NB4 (cell line): ENCODE data around the gene AIFM3.

ENCODE experiments used
- DNase-seq: peaks from one replicate; pipeline ENCODE4 v3.0.0; 2010; ENCODE audit warnings: low read depth
- H3K4me3 ChIP-seq: one replicate; pipeline ENCODE4 v1.5.1; 2011; ENCODE audit warnings: mild to moderate bottlenecking, low read depth, low read length, moderate library complexity
- MYC ChIP-seq: IDR thresholded peaks from 2 replicates; pipeline ENCODE4 v1.6.1; 2011; ENCODE audit warnings: low read depth, low read length
- POLR2A ChIP-seq: IDR thresholded peaks from 2 replicates; pipeline ENCODE4 v1.6.1; 2011; ENCODE audit warnings: mild to moderate bottlenecking; ENCODE audit not compliant: insufficient read length; ENCODE audit errors: extremely low read depth
- TF ChIP-seq, protein P1 (sequence below): IDR thresholded peaks from 2 replicates; pipeline ENCODE4 v1.6.1; 2011; ENCODE audit warnings: low read depth, low read length
- TF ChIP-seq, protein P2 (sequence below): IDR thresholded peaks from one replicate; pipeline ENCODE4 v1.5.1; 2012; ENCODE audit warnings: low read depth, low read length

Gene AIFM3

DNA sequence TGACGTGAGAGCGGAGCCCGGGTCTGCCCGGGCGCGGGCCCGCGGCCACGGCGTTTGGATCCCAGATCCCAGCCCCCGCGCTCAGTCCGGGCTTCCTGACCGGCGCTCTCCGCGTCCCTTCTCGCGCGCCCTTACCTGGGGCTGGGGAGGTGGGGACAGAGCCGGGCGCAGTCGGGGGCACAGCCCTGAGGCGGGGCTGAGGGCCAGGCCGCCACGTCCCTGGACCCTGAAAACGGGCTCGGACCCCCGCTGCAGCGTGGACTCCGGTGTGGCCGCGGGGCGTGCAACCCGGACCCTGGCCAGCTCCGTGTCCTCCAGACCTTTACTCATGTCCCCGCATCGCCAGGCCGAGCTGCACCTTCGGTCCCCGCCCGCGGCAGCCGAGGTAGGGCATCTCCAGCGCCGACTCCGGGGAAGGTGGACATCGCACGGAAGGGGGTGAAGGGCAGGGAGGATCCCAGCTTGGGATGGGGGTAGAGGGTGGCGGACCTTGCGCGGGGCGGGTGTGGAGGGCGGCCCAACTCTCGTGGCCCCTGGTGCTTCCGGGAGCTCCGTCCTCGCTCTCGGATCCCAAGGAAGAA, 9.9 kb upstream of the AIFM3 start:
- DNase-seq, result no peak
- no peak overlapping the region for H3K4me3 ChIP-seq
- no peak for TF ChIP-seq MYC

DNA sequence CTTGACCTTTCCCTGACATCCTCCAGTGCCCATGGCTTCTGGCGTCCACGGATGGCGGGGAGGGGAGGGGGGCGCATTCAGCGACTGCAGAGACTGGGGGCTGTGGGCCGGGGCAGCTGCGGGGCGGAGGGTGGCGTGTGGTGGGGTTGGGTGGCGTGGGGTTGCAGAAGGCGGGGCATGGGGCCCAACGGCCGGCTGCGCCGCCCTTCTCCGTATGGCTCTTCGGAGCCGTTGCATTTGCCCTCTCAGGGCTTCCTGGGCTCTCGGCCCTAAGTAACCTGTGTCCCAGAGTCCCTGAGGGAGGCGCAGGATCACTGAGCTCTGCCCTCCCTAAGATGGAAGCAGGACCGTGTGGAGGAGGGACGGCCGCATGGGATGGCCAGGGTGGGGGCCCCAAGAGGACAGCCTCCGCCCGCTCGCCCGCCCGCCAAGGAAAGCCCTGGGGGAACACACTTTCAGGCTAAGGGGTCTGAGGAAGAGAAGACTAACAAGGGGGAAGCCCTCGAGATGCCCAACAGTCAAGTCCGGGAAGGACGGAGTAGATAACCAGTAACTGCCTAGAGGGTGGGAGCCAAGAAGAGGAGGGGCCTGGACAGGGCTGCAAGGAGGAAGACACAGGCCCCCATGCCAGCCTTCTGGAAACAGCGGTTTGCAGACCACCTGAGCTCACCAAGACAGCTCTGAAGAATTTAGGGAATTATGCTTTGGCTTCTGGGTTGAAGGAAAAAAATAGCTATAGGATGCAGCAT, 9.2 kb upstream of the AIFM3 start:
- no peak for DNase-seq
- TF ChIP-seq, protein P1, sequence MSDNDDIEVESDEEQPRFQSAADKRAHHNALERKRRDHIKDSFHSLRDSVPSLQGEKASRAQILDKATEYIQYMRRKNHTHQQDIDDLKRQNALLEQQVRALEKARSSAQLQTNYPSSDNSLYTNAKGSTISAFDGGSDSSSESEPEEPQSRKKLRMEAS, result no peak
- TF ChIP-seq MYC (no peak), POLR2A (no peak)
- TF ChIP-seq, protein P2, sequence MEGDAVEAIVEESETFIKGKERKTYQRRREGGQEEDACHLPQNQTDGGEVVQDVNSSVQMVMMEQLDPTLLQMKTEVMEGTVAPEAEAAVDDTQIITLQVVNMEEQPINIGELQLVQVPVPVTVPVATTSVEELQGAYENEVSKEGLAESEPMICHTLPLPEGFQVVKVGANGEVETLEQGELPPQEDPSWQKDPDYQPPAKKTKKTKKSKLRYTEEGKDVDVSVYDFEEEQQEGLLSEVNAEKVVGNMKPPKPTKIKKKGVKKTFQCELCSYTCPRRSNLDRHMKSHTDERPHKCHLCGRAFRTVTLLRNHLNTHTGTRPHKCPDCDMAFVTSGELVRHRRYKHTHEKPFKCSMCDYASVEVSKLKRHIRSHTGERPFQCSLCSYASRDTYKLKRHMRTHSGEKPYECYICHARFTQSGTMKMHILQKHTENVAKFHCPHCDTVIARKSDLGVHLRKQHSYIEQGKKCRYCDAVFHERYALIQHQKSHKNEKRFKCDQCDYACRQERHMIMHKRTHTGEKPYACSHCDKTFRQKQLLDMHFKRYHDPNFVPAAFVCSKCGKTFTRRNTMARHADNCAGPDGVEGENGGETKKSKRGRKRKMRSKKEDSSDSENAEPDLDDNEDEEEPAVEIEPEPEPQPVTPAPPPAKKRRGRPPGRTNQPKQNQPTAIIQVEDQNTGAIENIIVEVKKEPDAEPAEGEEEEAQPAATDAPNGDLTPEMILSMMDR, result no peak
- H3K4me3 ChIP-seq, result no peak overlapping the region

DNA sequence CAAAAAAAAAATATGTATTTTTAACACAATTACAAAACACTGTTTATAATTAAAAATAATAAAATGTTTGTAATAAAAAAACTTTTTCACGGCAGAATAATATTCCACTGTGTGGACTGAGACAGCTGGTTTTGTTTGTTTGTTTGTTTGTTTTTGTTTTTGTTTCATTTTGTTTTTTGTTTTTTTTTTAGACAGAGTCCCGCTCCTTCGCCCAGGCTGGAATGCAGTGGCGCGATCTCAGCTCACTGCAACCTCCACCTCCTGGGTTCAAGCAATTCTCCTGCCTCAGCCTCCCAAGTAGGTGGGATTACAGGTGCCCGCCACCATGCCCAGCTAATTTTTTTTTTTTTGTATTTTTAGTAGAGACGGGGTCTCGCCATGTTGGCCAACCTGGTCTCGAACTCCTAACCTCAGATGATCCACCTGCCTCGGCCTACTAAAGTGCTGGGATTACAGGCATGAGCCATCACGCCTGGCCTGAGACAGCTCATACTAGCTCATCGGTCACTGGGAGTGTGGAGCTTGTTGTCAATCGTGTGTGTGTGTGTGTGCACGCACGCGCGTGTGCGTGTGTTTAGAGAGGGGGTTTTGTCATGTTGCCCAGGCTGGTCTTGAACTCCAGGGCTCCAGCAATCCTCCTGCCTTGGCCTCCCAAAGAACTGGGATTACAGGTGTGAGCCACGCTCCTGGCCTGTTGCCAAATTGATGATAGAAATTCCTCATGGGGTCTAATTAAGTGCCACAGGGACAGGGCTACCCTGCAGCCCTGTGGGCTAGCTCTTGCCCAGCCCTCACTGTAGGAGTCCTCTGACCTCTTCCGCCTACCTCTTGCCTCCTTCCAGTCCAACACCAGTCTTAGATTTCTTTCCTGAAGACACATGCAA, 7.2 kb upstream of the AIFM3 start:
- H3K4me3 ChIP-seq, result no peak overlapping the region
- TF ChIP-seq, protein P1, result no peak
- TF ChIP-seq MYC, result no peak
- TF ChIP-seq, protein P2, result no peak
- no peak for TF ChIP-seq POLR2A

DNA sequence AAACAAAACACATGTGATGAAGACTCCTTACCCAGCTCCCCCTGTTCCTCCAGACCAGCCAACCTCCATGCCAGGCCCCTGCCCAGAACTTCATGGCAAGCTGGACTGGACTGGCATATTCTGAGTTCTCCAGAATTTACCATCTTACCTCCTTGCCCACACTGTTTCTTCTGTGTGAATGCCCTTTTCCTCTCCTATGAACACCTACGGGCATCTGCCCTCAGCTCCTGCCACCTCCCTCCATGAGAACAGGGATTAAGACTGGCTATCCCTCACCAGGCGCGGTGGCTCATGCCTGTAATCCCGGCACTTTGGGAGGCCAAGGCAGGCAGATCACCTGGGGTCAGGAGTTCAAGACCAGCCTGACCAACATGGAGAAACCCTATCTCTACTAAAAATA, 6.4 kb upstream of the AIFM3 start:
- H3K4me3 ChIP-seq, result no peak overlapping the region
- TF ChIP-seq, protein P1, result no peak
- TF ChIP-seq, protein P2, result no peak
- TF ChIP-seq POLR2A (no peak), MYC (no peak)
- DNase-seq, result no peak

More for the DNA sequence above, 7.2 kb upstream of the AIFM3 start:
- DNase-seq, result no peak

DNA sequence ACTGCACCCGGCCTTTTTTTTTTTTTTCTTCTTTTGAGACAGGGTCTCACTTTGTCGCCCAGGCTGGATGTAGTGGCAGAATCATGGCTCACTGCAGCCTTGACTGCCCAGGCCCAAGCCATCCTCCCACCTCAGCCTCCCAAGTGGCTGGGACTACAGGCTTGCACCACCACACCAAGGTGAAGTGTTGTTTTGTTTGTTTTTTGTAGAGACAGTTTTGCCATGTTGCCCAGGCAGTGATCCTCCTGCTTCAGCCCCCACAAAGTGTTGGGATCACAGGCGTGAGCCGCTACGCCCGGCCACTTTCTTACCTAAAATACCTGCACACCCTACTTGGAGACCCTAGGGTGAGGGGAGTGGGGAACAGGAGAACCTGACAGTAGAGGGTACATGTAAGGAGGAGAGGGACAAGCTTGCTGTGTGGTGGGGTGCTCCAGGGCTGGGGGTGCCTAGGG, 4.5 kb upstream of the AIFM3 start:
- H3K4me3 ChIP-seq, result no peak overlapping the region
- no peak for DNase-seq
- TF ChIP-seq, protein P2, result no peak
- TF ChIP-seq POLR2A (no peak), MYC (no peak)
- TF ChIP-seq, protein P1, result no peak
